CD8-positive, alpha-beta memory T cell (primary cell): ENCODE data around the gene CLSTN2. TPM values are rescaled to one million over a fixed set of nuclear protein-coding genes. Genes with fewer than 3 reads are reported as not detected.
A peak's percentile ranks its signal among the peaks of the same experiment; 100 is the strongest.

Experiments
- CTCF ChIA-PET: fragments of 350-600 bp; sonication (Branson Sonifier 250); formaldehyde crosslinking; loops from one replicate; lab custom pipeline; 2021; ENCODE audit warnings: antibody characterized with exemption; lab: Charles Lee
- POLR2A ChIA-PET: fragments of 350-600 bp; sonication (Branson Sonifier 250); formaldehyde crosslinking; loops from one replicate; lab custom pipeline; 2021; ENCODE audit warnings: antibody characterized with exemption; lab: Charles Lee
- DNase-seq, 5 donors: peaks; one replicate each; pipeline versions ENCODE4 v3.0.0 to v3.0.0-alpha.2; 2020 to 2022; ENCODE audit warnings: mixed read lengths in 1 of 5
- H3K27ac ChIP-seq: one replicate; pipeline ENCODE4 v1.7.0; 2013; ENCODE audit warnings: low read depth, mild to moderate bottlenecking, low read length, moderate library complexity
- H3K27me3 ChIP-seq: 2 replicates; pipeline ENCODE4 v1.7.0; 2013; ENCODE audit warnings: low read length, mild to moderate bottlenecking; ENCODE audit not compliant: insufficient read depth, poor library complexity, severe bottlenecking
- H3K36me3 ChIP-seq: 2 replicates; pipeline ENCODE4 v1.7.0; 2013; ENCODE audit warnings: mild to moderate bottlenecking, low read length, moderate library complexity; ENCODE audit not compliant: insufficient read depth
- H3K4me1 ChIP-seq: 2 replicates; pipeline ENCODE4 v1.7.0; 2013; ENCODE audit warnings: mild to moderate bottlenecking, low read length, moderate library complexity; ENCODE audit not compliant: insufficient read depth
- H3K4me3 ChIP-seq: 2 replicates; pipeline ENCODE4 v1.7.0; 2013; ENCODE audit warnings: mild to moderate bottlenecking, low read length
- H3K9me3 ChIP-seq: 2 replicates; pipeline ENCODE4 v1.7.0; 2013; ENCODE audit warnings: mild to moderate bottlenecking, low read length
- H3K27ac Mint-ChIP-seq, 8 donors: one replicate each; pipeline ENCODE4 v1.8.0; 2020 to 2021; ENCODE audit warnings: mixed read lengths in 8 of 8, mild to moderate bottlenecking in 6 of 8, inconsistent platforms in 3 of 8, moderate library complexity in 3 of 8
- H3K27me3 Mint-ChIP-seq, 2 donors: one replicate each; pipeline ENCODE4 v1.8.0; 2020 to 2021; ENCODE audit warnings: mixed read lengths in 2 of 2, mild to moderate bottlenecking in 1 of 2, moderate library complexity in 1 of 2
- H3K36me3 Mint-ChIP-seq, 3 donors: one replicate each; pipeline ENCODE4 v1.8.0; 2020 to 2021; ENCODE audit warnings: mixed read lengths in 3 of 3, inconsistent platforms in 1 of 3, mild to moderate bottlenecking in 1 of 3
- H3K4me1 Mint-ChIP-seq, 3 donors: one replicate each; pipeline ENCODE4 v1.8.0; 2020 to 2021; ENCODE audit warnings: mixed read lengths in 3 of 3, inconsistent platforms in 1 of 3, mild to moderate bottlenecking in 1 of 3
- H3K4me3 Mint-ChIP-seq, 7 donors: one replicate each; pipeline ENCODE4 v1.8.0; 2020 to 2021; ENCODE audit warnings: mixed read lengths in 7 of 7, mild to moderate bottlenecking in 6 of 7, moderate library complexity in 4 of 7, inconsistent platforms in 2 of 7
- H3K9me3 Mint-ChIP-seq, 5 donors: one replicate each; pipeline ENCODE4 v1.8.0; 2020 to 2022; ENCODE audit warnings: mixed read lengths in 5 of 5, mild to moderate bottlenecking in 3 of 5, moderate library complexity in 2 of 5, inconsistent platforms in 1 of 5
- polyA plus RNA-seq: library from polyadenylated mRNA; unstranded; fragments of 300-500 nt; fragmentation: Illumina TruSeq; gene quantifications from one replicate; pipeline ENCODE4 v1.2.3, GENCODE V29; 2021
- total RNA-seq, 2 experiments: library from RNA; stranded (reverse); gene quantifications; one replicate each; pipeline ENCODE4 v1.2.3, GENCODE V29; 2021

CLSTN2 gene
- total and polyA plus RNA-seq, 3 experiments from 2014 or later, result not detected

DNA sequence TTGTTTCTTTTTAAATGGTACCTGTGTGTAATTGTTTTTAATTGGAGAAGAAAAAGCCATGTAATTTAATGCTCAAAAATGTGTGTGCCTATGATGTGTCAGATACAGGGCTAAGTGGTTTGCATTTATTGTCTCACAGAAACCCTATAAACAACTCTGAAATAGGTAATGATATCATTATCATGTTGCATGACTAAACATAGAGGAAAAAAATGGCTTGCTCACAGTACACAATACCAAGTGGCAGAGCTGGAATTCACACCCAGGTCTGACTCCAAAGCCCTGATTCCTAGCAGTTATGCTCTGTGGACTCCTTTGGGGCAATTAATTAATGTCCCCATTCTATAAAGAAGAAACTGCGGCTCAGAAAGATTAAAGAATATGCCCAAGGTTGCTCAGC is 505.5 kb downstream of the CLSTN2 start:
- Mint-ChIP-seq H3K36me3 (no peaks in the 10 kb centered on the region), H3K4me3 (no peak overlapping the region), H3K27ac (no peak overlapping the region), H3K4me1 (no peaks in the 10 kb centered on the region), H3K27me3 (peaks cover 0 to 8% of the 10 kb centered on the region in 2 donors), H3K9me3 (peaks cover 0 to 4% (median 0%) of the 10 kb centered on the region in 5 donors)
- H3K27me3 ChIP-seq, result no peaks in the 10 kb centered on the region
- no peak overlapping the region for H3K27ac ChIP-seq
- H3K4me1 ChIP-seq, result no peaks in the 10 kb centered on the region
- ChIA-PET CTCF (no interaction called here), POLR2A (no interaction called here)
- no peaks in the 10 kb centered on the region for H3K36me3 ChIP-seq
- no peak overlapping the region for H3K4me3 ChIP-seq
- DNase-seq, result no peak
- H3K9me3 ChIP-seq, result no peaks in the 10 kb centered on the region

GRCh38 chr3:140441006-140441405 is 506.0 kb downstream of the CLSTN2 start:
- Mint-ChIP-seq H3K27ac (no peak overlapping the region), H3K27me3 (peaks cover 0 to 8% of the 10 kb centered on the region in 2 donors), H3K9me3 (peaks cover 0 to 4% (median 0%) of the 10 kb centered on the region in 5 donors), H3K36me3 (no peaks in the 10 kb centered on the region), H3K4me3 (no peak overlapping the region), H3K4me1 (no peaks in the 10 kb centered on the region)
- no peak overlapping the region for H3K27ac ChIP-seq
- H3K4me1 ChIP-seq, result no peaks in the 10 kb centered on the region
- no peak for DNase-seq
- no peak overlapping the region for H3K4me3 ChIP-seq
- ChIA-PET CTCF (no interaction called here), POLR2A (no interaction called here)
- H3K27me3 ChIP-seq, result no peaks in the 10 kb centered on the region
- H3K9me3 ChIP-seq, result no peaks in the 10 kb centered on the region
- no peaks in the 10 kb centered on the region for H3K36me3 ChIP-seq

- Mint-ChIP-seq H3K36me3 (no peaks in the 10 kb centered on the region), H3K4me1 (no peaks in the 10 kb centered on the region), H3K27ac (peak overlapping the region in 1 of 8 donors; percentile 2), H3K9me3 (peaks cover 0 to 2% (median 0%) of the 10 kb centered on the region in 5 donors), H3K27me3 (peaks cover 0 to 7% of the 10 kb centered on the region in 2 donors), H3K4me3 (no peak overlapping the region)
- H3K9me3 ChIP-seq, result no peaks in the 10 kb centered on the region
- H3K36me3 ChIP-seq, result no peaks in the 10 kb centered on the region
- CTCF ChIA-PET, result no interaction called here
- H3K27ac ChIP-seq, result no peak overlapping the region
- no peak for DNase-seq
- POLR2A ChIA-PET, result no interaction called here
- no peak overlapping the region for H3K4me3 ChIP-seq
- H3K4me1 ChIP-seq, result no peaks in the 10 kb centered on the region
- H3K27me3 ChIP-seq, result no peaks in the 10 kb centered on the region
These were observed 507.6 kb downstream of the CLSTN2 start for GRCh38 chr3:140442621-140443020.

DNA sequence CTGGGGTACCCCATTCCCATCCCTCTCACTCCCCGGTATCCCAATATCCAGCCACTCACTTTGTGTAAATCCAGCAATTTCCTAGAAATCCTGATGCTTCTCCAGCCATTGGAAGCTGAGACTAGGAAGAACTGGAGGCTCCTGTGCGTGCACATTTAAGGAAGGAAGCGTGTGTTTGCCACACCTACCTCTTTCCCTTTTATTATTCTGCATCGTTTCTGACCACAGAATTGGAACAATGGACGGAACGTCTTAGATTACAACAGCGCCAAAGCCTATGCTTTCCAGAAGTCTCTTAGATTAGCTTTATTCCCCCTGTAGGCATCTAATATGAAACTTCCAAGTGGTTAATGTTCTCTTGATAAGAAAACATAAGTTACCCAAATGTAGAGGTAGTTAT is 508.1 kb downstream of the CLSTN2 start:
- Histone ChIP-seq H3K27ac (no peak overlapping the region), H3K9me3 (no peaks in the 10 kb centered on the region), H3K4me1 (no peaks in the 10 kb centered on the region), H3K4me3 (no peak overlapping the region), H3K36me3 (no peaks in the 10 kb centered on the region), H3K27me3 (no peaks in the 10 kb centered on the region)
- H3K4me1 Mint-ChIP-seq, result no peaks in the 10 kb centered on the region
- ChIA-PET POLR2A (no interaction called here), CTCF (no interaction called here)
- H3K27ac Mint-ChIP-seq, result no peak overlapping the region
- no peaks in the 10 kb centered on the region for H3K36me3 Mint-ChIP-seq
- peaks cover 0 to 2% (median 0%) of the 10 kb centered on the region in 5 donors for H3K9me3 Mint-ChIP-seq
- DNase-seq, result no peak
- peaks cover 0 to 7% of the 10 kb centered on the region in 2 donors for H3K27me3 Mint-ChIP-seq
- H3K4me3 Mint-ChIP-seq, result no peak overlapping the region

DNA sequence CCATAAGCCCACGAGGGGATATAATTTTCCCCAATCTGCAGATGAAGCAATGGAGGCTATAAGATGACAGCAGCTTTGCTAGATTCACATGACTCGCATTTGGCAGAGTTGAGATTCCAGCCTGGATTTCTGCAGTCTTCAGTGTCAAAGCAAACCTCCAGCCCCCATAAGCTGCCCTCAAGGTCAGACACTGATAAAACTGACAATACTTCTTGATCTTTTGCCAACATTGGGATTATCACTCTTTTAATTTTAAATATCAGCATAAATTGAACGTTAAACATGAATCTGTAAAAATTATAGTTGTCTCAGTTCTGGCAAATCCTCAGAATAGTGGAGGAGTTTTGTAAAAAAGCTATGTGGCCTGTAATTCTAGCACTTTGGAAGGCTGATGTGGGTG is 508.8 kb downstream of the CLSTN2 start:
- DNase-seq, result no peak
- Histone ChIP-seq H3K27ac (no peak overlapping the region), H3K9me3 (no peaks in the 10 kb centered on the region), H3K36me3 (no peaks in the 10 kb centered on the region), H3K27me3 (no peaks in the 10 kb centered on the region), H3K4me3 (no peak overlapping the region), H3K4me1 (no peaks in the 10 kb centered on the region)
- Mint-ChIP-seq H3K27ac (no peak overlapping the region), H3K9me3 (peaks cover 0 to 2% (median 0%) of the 10 kb centered on the region in 5 donors), H3K27me3 (peaks cover 0 to 8% of the 10 kb centered on the region in 2 donors), H3K4me1 (no peaks in the 10 kb centered on the region), H3K36me3 (no peaks in the 10 kb centered on the region), H3K4me3 (no peak overlapping the region)
- CTCF ChIA-PET, result no interaction called here
- POLR2A ChIA-PET, result no interaction called here

GRCh38 chr3:140446734-140447133 is 511.7 kb downstream of the CLSTN2 start:
- no peak for DNase-seq
- peaks cover 0 to 7% of the 10 kb centered on the region in 2 donors for H3K27me3 Mint-ChIP-seq
- Histone ChIP-seq H3K4me1 (no peaks in the 10 kb centered on the region), H3K4me3 (no peak overlapping the region), H3K27me3 (no peaks in the 10 kb centered on the region), H3K36me3 (no peaks in the 10 kb centered on the region), H3K9me3 (no peaks in the 10 kb centered on the region), H3K27ac (no peak overlapping the region)
- peaks cover 0 to 2% (median 0%) of the 10 kb centered on the region in 5 donors for H3K9me3 Mint-ChIP-seq
- H3K4me3 Mint-ChIP-seq, result no peak overlapping the region
- CTCF ChIA-PET, result no interaction called here
- H3K27ac Mint-ChIP-seq, result no peak overlapping the region
- no peaks in the 10 kb centered on the region for H3K4me1 Mint-ChIP-seq
- POLR2A ChIA-PET, result no interaction called here
- H3K36me3 Mint-ChIP-seq, result no peaks in the 10 kb centered on the region

GRCh38 chr3:140447136-140447535 is 512.2 kb downstream of the CLSTN2 start:
- Histone ChIP-seq H3K4me1 (no peaks in the 10 kb centered on the region), H3K4me3 (no peak overlapping the region), H3K9me3 (no peaks in the 10 kb centered on the region), H3K27ac (no peak overlapping the region), H3K36me3 (no peaks in the 10 kb centered on the region), H3K27me3 (no peaks in the 10 kb centered on the region)
- no peak for DNase-seq
- no peak overlapping the region for H3K27ac Mint-ChIP-seq
- H3K27me3 Mint-ChIP-seq, result peaks cover 0 to 3% of the 10 kb centered on the region in 2 donors
- H3K36me3 Mint-ChIP-seq, result no peaks in the 10 kb centered on the region
- peaks cover 0 to 2% (median 0%) of the 10 kb centered on the region in 5 donors for H3K9me3 Mint-ChIP-seq
- no peak overlapping the region for H3K4me3 Mint-ChIP-seq
- ChIA-PET POLR2A (no interaction called here), CTCF (no interaction called here)
- no peaks in the 10 kb centered on the region for H3K4me1 Mint-ChIP-seq

- CTCF ChIA-PET, result no interaction called here
- Mint-ChIP-seq H3K4me3 (no peak overlapping the region), H3K9me3 (peaks cover 0 to 2% (median 0%) of the 10 kb centered on the region in 5 donors), H3K36me3 (no peaks in the 10 kb centered on the region), H3K27ac (peak overlapping the region in 1 of 8 donors; percentile 21), H3K4me1 (no peaks in the 10 kb centered on the region), H3K27me3 (peaks cover 0 to 3% of the 10 kb centered on the region in 2 donors)
- H3K4me3 ChIP-seq, result no peak overlapping the region
- no peaks in the 10 kb centered on the region for H3K36me3 ChIP-seq
- POLR2A ChIA-PET, result no interaction called here
- H3K4me1 ChIP-seq, result no peaks in the 10 kb centered on the region
- DNase-seq, result no peak
- H3K27me3 ChIP-seq, result no peaks in the 10 kb centered on the region
- H3K9me3 ChIP-seq, result no peaks in the 10 kb centered on the region
- H3K27ac ChIP-seq, result no peak overlapping the region
These were observed 513.0 kb downstream of the CLSTN2 start for GRCh38 chr3:140448001-140448400.
